Kidney (tissue), 14 donors: Measurements from ENCODE around the gene HMHB1. TPM values are rescaled to one million over a fixed set of nuclear protein-coding genes. Genes with fewer than 3 reads are reported as not detected.

Experiments used
- DNase-seq, 5 donors: peaks; one replicate each; pipeline ENCODE4 v3.0.0-alpha.2; 2013 to 2020
- FAIRE-seq: peaks from 2 replicates; lab custom pipeline; 2012; peaks lifted over from hg19 to GRCh38; lab: Jason Lieb, UNC
- H3K27ac ChIP-seq, 2 donors: one replicate each; pipeline ENCODE4 v1.7.0; 2013; ENCODE audit warnings: low read depth in 2 of 2, low read length in 2 of 2, inconsistent platforms in 1 of 2
- H3K27me3 ChIP-seq: one replicate; pipeline ENCODE4 v1.7.1; 2013; ENCODE audit warnings: low read length, inconsistent platforms; ENCODE audit not compliant: control insufficient read depth, insufficient read depth
- H3K36me3 ChIP-seq, 3 donors: one replicate each; pipeline versions ENCODE4 v1.7.0 to v1.7.1; 2013; ENCODE audit warnings: low read length in 3 of 3, control low read depth in 1 of 3, inconsistent platforms in 1 of 3; ENCODE audit not compliant: insufficient read depth in 3 of 3, control insufficient read depth in 2 of 3
- H3K4me1 ChIP-seq, 3 donors: one replicate each; pipeline versions ENCODE4 v1.7.0 to v1.7.1; 2013; ENCODE audit warnings: low read length in 3 of 3, inconsistent platforms in 1 of 3, low read depth in 1 of 3; ENCODE audit not compliant: control insufficient read depth in 2 of 3, insufficient read depth in 2 of 3
- H3K4me3 ChIP-seq, 3 donors: one replicate each; pipeline versions ENCODE4 v1.7.0 to v1.8.1; 2013; ENCODE audit warnings: low read length in 3 of 3, control low read depth in 1 of 3, inconsistent platforms in 1 of 3
- H3K9ac ChIP-seq, 3 donors: one replicate each; pipeline versions ENCODE4 v1.7.0 to v1.7.1; 2013; ENCODE audit warnings: low read length in 3 of 3, control low read depth in 1 of 3, inconsistent platforms in 1 of 3
- H3K9me3 ChIP-seq, 3 donors: one replicate each; pipeline versions ENCODE4 v1.7.0 to v1.7.1; 2013; ENCODE audit warnings: low read length in 3 of 3, control low read depth in 1 of 3, inconsistent platforms in 1 of 3; ENCODE audit not compliant: control insufficient read depth in 2 of 3, insufficient read depth in 1 of 3
- CTCF ChIP-seq: IDR thresholded peaks from 3 replicates; pipeline ENCODE4 v1.5.1; 2012; ENCODE audit warnings: mild to moderate bottlenecking, moderate library complexity, borderline replicate concordance; ENCODE audit not compliant: insufficient read depth; ENCODE audit errors: extremely low read depth
- intact Hi-C: fragments of 100-400 bp; cut with DNase I; formaldehyde crosslinking; loops from one replicate; pipeline ENCODE4 v1.11.1; 2022
- polyA plus RNA-seq: library from polyadenylated mRNA; stranded (reverse); fragments of 350-450 nt; fragmentation: Illumina TruSeq; extraction: RNeasy Lipid Tissue Mini Kit (QIAGEN cat#74804); gene quantifications from one replicate; pipeline ENCODE4 v1.2.3, GENCODE V29; 2014; ENCODE audit warnings: low read depth, low replicate concordance; ENCODE audit not compliant: insufficient read depth
- total RNA-seq: library from RNA; stranded (reverse); fragmentation: NEBNext Ultra II Directional; extraction: Animal tissue kit (Norgen Biotek cat#: 25700); gene quantifications from one replicate; pipeline ENCODE4 v1.2.1, GENCODE V29; 2021
- donor health status: control.
- donor health status: control.
- donor health status: control.
- donor health status: control.
- donor health status: control.
- donor health status: DM: yes; HTN: yes; CAD: no.
- donor health status: Normal renal cell carcinoma (clear cell type).

HMHB1 gene
- total and polyA plus RNA-seq, 2 donors from 2014 or later, result not detected

GRCh38 chr5:143801252-143801939 is 10.6 kb upstream of the HMHB1 start:
- intact Hi-C loops, result no loop called here
- no peak for TF ChIP-seq CTCF
- FAIRE-seq, result no peak

DNA sequence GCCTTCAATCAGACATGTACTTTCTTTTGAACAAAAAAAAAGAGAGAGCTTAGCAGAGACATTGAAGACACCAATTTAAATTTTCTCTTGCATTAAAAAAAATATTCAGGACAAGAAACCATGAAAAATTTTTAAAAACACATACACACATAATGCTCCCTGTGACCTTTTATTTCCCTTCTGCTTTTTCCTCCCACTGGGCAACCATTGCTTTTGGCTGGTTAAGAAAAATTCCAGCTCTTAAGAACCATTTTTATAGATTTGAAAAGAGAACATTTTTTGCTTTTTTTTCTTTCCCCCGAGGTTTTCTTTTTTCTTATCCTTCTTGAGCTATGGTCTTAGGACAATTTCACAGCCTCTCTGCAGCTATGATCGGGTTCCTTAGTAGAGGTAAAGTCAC is 6.1 kb upstream of the HMHB1 start:
- H3K4me1 ChIP-seq, result no peaks in the 10 kb centered on the region
- no peak overlapping the region for H3K4me3 ChIP-seq
- FAIRE-seq, result no peak
- H3K36me3 ChIP-seq, result no peaks in the 10 kb centered on the region
- H3K27me3 ChIP-seq, result no peaks in the 10 kb centered on the region
- no peak overlapping the region for H3K27ac ChIP-seq
- H3K9ac ChIP-seq, result no peak overlapping the region
- DNase-seq, result no peak
- intact Hi-C loops, result no loop called here
- TF ChIP-seq CTCF, result no peak
- no peaks in the 10 kb centered on the region for H3K9me3 ChIP-seq

More at GRCh38 chr5:143801252-143801939, 10.6 kb upstream of the HMHB1 start:
- H3K9ac ChIP-seq, result no peak overlapping the region
- H3K27ac ChIP-seq, result no peak overlapping the region
- no peaks in the 10 kb centered on the region for H3K9me3 ChIP-seq
- DNase-seq, result no peak
- no peaks in the 10 kb centered on the region for H3K36me3 ChIP-seq
- H3K4me3 ChIP-seq, result no peak overlapping the region
- no peaks in the 10 kb centered on the region for H3K4me1 ChIP-seq
- no peaks in the 10 kb centered on the region for H3K27me3 ChIP-seq

- peak in 1 of 5 donors; percentile 18 for DNase-seq
- no peak overlapping the region for H3K27ac ChIP-seq
These were observed 5.4 kb upstream of the HMHB1 start for GRCh38 chr5:143806579-143806978.

More at GRCh38 chr5:143806579-143806978, 5.4 kb upstream of the HMHB1 start:
- TF ChIP-seq CTCF, result no peak
- Histone ChIP-seq H3K36me3 (no peaks in the 10 kb centered on the region), H3K4me3 (no peak overlapping the region), H3K9me3 (no peaks in the 10 kb centered on the region), H3K9ac (no peak overlapping the region), H3K4me1 (no peaks in the 10 kb centered on the region), H3K27me3 (no peaks in the 10 kb centered on the region)
- intact Hi-C loops, result no loop called here
- no peak for FAIRE-seq
